Tibial nerve (tissue), 4 donors: ENCODE results near the gene TMEM233.

Source experiments
- EP300 ChIP-seq, 2 donors: sonication (generic); formaldehyde crosslinking; IDR thresholded peaks; one replicate each; pipeline ENCODE4 v1.6.1; 2017; ENCODE audit warnings: antibody characterized with exemption in 2 of 2, mild to moderate bottlenecking in 1 of 2
- POLR2A ChIP-seq, 2 donors: fragments of 450-650 bp; IDR thresholded peaks; one replicate each; pipeline ENCODE4 v1.6.1; 2017; ENCODE audit warnings: antibody characterized with exemption in 2 of 2, mild to moderate bottlenecking in 2 of 2, moderate library complexity in 2 of 2
- TF ChIP-seq, protein P1 (sequence below), 5 experiments: fragments of 200-600 bp in 3 of 5; fragments of 450-650 bp in 2 of 5; sonication (generic) in 3 of 5; IDR thresholded peaks; one replicate each; pipeline ENCODE4 v1.5.1; 2016 to 2019; ENCODE audit warnings: antibody characterized with exemption in 5 of 5, mild to moderate bottlenecking in 3 of 5, moderate library complexity in 2 of 5

DNA sequence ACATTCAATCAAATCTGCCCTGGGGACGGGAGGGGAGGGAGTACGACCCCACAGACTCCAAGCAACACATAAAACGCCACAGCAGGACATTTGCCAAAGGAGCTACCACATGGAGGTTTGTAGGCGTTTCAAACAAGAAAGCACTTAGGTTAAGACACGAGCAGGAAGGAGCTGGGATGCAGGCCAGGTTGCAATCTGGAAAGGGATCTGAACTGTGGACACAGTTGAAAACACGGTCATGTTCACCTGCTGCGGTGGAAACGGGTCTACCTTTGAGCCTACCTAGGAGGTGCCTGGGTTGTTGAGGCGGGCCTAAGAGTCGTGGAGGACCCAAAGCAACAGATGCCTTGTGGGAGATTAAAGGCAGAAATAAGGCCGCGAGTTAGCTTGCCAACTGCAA is 92.8 kb downstream of the TMEM233 start:
- TF ChIP-seq POLR2A (IDR thresholded peaks at IDR 0.05) (no peak), EP300 (IDR thresholded peaks at IDR 0.05) (no peak)
- TF ChIP-seq, protein P1, sequence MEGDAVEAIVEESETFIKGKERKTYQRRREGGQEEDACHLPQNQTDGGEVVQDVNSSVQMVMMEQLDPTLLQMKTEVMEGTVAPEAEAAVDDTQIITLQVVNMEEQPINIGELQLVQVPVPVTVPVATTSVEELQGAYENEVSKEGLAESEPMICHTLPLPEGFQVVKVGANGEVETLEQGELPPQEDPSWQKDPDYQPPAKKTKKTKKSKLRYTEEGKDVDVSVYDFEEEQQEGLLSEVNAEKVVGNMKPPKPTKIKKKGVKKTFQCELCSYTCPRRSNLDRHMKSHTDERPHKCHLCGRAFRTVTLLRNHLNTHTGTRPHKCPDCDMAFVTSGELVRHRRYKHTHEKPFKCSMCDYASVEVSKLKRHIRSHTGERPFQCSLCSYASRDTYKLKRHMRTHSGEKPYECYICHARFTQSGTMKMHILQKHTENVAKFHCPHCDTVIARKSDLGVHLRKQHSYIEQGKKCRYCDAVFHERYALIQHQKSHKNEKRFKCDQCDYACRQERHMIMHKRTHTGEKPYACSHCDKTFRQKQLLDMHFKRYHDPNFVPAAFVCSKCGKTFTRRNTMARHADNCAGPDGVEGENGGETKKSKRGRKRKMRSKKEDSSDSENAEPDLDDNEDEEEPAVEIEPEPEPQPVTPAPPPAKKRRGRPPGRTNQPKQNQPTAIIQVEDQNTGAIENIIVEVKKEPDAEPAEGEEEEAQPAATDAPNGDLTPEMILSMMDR (IDR thresholded peaks at IDR 0.05): no peak
